Measurements from ENCODE around the gene COL4A2. TPM values are rescaled to one million over a fixed set of nuclear protein-coding genes. Genes with fewer than 3 reads are reported as not detected.

The COL4A2 gene
- total RNA-seq, 3 donors from 2014 or later (not counting 1 experiment from before 2014, with no cell fraction given), result not detected

- no peak overlapping the region for H3K4me3 ChIP-seq (ENCODE audit: low read length)
- peaks cover 3% of the 10 kb centered on the region for H3K27me3 ChIP-seq (ENCODE audit: control insufficient read depth, insufficient read depth, low read length)
- H3K27me3 Mint-ChIP-seq (ENCODE audit: low read depth in 2 of 2), result peaks cover 35 to 71% of the 10 kb centered on the region in 2 donors
- 63% methylated on average over 9 of the region's 10 CpGs for WGBS (ENCODE audit: insufficient coverage)
- TF ChIP-seq CTCF (IDR thresholded peaks at IDR 0.05), result no peak
- no peaks in the 10 kb centered on the region for H3K4me1 ChIP-seq (ENCODE audit: control insufficient read depth, insufficient read depth, low read length)
- intact Hi-C loops (cut with micrococcal nuclease), result no loop called here
- ATAC-seq (no peak), DNase-seq (no peak)
- no peaks in the 10 kb centered on the region for H3K36me3 ChIP-seq (ENCODE audit: control insufficient read depth, insufficient read depth, low read length)
- no peaks in the 10 kb centered on the region for H3K9me3 ChIP-seq (ENCODE audit: control insufficient read depth, insufficient read depth, low read length)
- no peaks in the 10 kb centered on the region for H3K4me1 Mint-ChIP-seq
- no peak overlapping the region for H3K27ac Mint-ChIP-seq
- no peaks in the 10 kb centered on the region for H3K9me3 Mint-ChIP-seq
- no peak overlapping the region for H3K4me3 Mint-ChIP-seq
- H3K36me3 Mint-ChIP-seq, result no peaks in the 10 kb centered on the region
- no peak overlapping the region for H3K27ac ChIP-seq (ENCODE audit: low read length)
Measured at GRCh38 chr13:110299283-110299840, 7.7 kb upstream of the COL4A2 start.

GRCh38 chr13:110300090-110300815, 6.8 kb upstream of the COL4A2 start:
- H3K36me3 Mint-ChIP-seq, result no peaks in the 10 kb centered on the region
- H3K27me3 Mint-ChIP-seq (ENCODE audit: low read depth in 2 of 2), result peaks cover 42 to 80% of the 10 kb centered on the region in 2 donors
- Histone ChIP-seq H3K27ac (ENCODE audit: low read length) (no peak overlapping the region), H3K9me3 (ENCODE audit: control insufficient read depth, insufficient read depth, low read length) (no peaks in the 10 kb centered on the region), H3K4me3 (ENCODE audit: low read length) (no peak overlapping the region), H3K27me3 (ENCODE audit: control insufficient read depth, insufficient read depth, low read length) (peaks cover 4% of the 10 kb centered on the region), H3K36me3 (ENCODE audit: control insufficient read depth, insufficient read depth, low read length) (no peaks in the 10 kb centered on the region), H3K4me1 (ENCODE audit: control insufficient read depth, insufficient read depth, low read length) (no peaks in the 10 kb centered on the region)
- WGBS (ENCODE audit: insufficient coverage), result 74% methylated on average over 2 of the region's 3 CpGs
- no peak overlapping the region for H3K4me3 Mint-ChIP-seq
- no peaks in the 10 kb centered on the region for H3K9me3 Mint-ChIP-seq
- intact Hi-C loops (cut with micrococcal nuclease), result no loop called here
- H3K27ac Mint-ChIP-seq, result no peak overlapping the region
- no peak for TF ChIP-seq CTCF (IDR thresholded peaks at IDR 0.05)
- no peaks in the 10 kb centered on the region for H3K4me1 Mint-ChIP-seq
- DNase-seq, result no peak
- no peak for ATAC-seq

GRCh38 chr13:110301083-110301482, 6.0 kb upstream of the COL4A2 start:
- H3K27ac ChIP-seq (ENCODE audit: low read length), result no peak overlapping the region
- H3K9me3 ChIP-seq (ENCODE audit: control insufficient read depth, insufficient read depth, low read length), result no peaks in the 10 kb centered on the region
- DNase-seq, result no peak
- Mint-ChIP-seq H3K9me3 (no peaks in the 10 kb centered on the region), H3K4me3 (no peak overlapping the region), H3K36me3 (peaks cover 7% of the 10 kb centered on the region), H3K4me1 (no peaks in the 10 kb centered on the region), H3K27me3 (ENCODE audit: low read depth in 2 of 2) (peaks cover 50 to 88% of the 10 kb centered on the region in 2 donors), H3K27ac (no peak overlapping the region)
- WGBS (ENCODE audit: insufficient coverage), result 51% methylated on average over 3 of the region's 5 CpGs
- H3K27me3 ChIP-seq (ENCODE audit: control insufficient read depth, insufficient read depth, low read length), result peaks cover 7% of the 10 kb centered on the region
- no peaks in the 10 kb centered on the region for H3K4me1 ChIP-seq (ENCODE audit: control insufficient read depth, insufficient read depth, low read length)
- ATAC-seq, result no peak
- intact Hi-C loops (cut with micrococcal nuclease), result no loop called here
- no peak overlapping the region for H3K4me3 ChIP-seq (ENCODE audit: low read length)
- no peaks in the 10 kb centered on the region for H3K36me3 ChIP-seq (ENCODE audit: control insufficient read depth, insufficient read depth, low read length)
- no peak for TF ChIP-seq CTCF (IDR thresholded peaks at IDR 0.05)

All from natural killer cell (primary cell).